Activated CD4-positive, alpha-beta T cell treated with anti-CD3 and anti-CD28 coated beads, Interleukin-10, Interleukin-2, amounts not matched to agents 100 ng/mL and 50 ng/mL, durations not matched to agents 16 hours and 8 hours (primary cell): ENCODE measurements around the gene MRTFA.
A peak's percentile ranks its signal among the peaks of the same experiment; 100 is the strongest.

ENCODE experiments used
- DNase-seq: peaks from one replicate; pipeline ENCODE4 v3.0.0-alpha.2; 2020

The MRTFA gene

DNA sequence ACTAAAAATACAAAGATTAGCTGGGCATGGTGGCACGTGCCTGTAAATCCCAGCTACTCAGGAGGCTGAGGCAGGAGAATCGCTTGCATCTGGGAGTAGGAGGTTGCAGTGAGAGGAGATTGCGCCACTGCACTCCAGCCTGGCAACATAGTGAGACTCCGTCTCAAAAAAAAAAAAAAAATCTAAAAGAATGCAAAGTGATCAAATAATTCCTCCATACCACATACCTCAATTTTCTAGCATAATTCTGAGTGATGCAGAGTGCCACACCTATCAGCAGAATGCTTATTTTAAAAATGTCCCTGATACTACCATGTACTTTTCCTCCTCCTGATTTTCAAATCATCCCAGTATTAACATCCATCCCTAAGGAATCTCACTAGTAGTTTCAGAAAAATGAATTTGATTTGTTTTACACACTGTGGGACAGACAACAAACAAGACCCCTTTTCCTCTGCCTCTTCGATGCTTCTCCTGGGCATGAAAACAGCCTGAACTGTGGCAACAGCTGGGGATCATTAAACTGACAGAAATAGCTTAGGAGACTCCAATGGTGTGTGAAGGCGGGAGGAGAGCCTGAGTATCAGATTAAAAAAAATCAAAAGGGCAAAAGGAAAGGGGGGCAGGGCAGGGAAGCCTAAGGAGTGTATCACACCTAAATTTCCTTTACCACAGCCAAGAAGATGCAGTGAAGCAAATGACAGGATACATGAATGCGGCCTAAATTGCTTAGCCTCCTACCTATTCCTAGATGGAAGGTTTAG, 151.4 kb downstream of the MRTFA start:
- DNase-seq, result no peak

DNA sequence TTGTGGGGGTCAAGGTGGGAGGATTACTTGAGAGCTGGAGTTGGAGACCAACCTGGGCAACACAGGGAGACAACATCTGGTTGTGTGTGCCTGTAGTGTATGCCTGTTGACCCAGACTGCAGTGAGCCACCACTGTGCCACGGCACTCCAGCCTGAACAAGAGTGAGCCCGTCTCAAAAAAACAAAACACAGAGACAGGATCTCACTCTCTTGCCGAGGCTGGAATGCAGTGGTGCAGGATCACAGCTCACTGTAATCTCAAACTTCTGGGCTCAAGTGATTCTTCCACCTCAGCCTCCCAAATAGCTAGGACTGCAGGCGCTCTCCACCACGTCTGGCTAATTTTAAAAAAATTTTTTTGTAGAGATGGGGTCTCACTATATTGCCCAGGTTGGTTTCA, 153.6 kb downstream of the MRTFA start:
- no peak for DNase-seq

DNA sequence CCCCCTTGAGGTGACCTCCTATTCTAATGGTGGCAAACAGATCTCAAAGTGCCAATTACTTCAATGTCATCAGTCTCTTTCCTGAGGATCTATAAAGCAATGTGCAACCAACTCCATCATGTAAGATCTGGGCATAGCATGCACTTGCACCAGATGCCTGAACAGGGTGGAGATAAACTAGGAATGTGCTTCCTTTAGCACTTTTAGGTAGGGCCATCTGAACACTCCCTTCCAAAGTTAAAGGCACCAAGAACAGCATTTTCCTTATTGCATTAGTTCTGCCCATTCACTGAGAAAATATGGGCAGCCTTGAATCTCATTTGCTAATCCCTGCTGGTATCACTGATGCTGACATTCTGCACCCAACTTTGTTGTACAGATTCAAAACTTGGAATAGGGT, 154.1 kb downstream of the MRTFA start:
- DNase-seq, result no peak

DNA sequence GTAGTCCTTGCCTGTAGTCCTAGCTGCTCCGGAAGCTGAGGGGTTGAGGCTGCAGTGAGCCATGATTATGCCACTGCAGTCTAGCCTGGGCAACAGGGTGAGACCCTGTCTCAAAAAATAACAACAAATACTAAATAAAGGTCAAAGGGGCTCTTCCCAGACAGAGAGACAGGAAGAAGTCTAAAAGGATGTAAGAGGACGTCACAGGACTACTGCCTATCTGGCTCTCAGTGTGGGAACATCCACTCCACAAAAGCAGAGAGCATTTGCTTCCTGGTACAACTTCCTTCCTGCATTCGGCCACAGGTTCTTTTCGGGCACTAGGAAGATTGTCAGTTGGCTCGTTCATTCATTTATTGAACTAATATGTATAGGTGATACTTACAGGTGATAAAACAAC, 155.5 kb downstream of the MRTFA start:
- DNase-seq, result no peak

DNA sequence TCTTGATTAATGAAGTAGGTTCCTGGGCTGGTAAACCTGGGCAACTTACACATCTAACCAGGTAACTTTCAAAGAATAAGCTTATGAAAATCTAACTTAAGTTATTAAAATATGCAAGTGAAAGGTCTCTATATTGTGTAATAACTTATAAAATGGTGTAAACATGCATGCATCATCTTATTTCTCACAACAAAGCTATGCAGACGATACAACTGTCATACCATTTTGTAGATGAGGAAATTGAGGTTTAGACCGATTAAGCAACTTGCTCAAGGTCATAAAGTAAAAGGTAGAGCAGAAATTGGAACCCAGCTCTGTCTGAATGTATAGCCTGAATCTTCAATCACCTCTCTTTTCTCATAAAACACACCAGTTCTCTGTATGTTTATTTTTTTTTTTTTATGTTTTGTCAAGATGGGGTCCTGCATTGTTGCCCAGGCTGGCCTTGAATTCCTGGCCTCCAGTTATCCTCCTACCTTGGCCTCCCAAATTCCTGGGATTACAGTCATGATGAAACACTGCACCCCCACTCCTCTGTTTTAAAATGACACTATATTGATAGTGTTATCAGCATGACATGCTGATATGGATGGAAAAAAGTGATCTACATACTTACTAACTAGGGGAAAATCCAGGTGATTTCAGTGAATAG, 156.5 kb downstream of the MRTFA start:
- DNase-seq, result no peak

DNA sequence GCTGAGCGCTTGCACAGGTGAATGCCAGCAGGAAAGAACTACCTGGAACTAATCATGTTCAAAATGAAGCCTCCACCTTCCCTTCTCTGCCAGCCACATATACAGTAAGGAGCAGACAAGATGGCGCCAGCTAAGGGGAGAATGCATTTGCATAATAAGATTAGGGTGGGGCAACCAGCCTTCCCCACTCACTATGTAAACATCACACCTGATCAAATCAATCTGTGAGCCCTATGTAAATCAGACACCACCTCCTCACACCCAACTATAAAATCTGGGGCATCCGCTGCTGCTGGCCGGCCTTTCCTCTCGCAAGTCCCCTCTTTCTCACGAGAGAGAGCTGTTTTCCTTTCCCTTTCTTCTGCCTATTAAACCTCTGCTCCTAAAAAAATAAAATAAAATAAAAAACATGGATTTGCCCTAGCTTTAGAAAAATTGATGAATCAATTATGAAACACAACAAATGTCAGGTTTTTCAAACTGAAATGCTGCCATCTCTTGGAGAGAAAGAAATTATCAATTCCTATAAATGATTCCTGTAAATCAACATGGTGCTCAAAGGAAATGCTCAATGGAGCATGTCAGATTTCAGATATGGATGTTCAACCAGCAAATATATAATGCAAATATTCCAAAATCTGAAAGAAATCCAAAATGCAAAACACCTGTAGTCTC, 157.3 kb downstream of the MRTFA start:
- no peak for DNase-seq

DNA sequence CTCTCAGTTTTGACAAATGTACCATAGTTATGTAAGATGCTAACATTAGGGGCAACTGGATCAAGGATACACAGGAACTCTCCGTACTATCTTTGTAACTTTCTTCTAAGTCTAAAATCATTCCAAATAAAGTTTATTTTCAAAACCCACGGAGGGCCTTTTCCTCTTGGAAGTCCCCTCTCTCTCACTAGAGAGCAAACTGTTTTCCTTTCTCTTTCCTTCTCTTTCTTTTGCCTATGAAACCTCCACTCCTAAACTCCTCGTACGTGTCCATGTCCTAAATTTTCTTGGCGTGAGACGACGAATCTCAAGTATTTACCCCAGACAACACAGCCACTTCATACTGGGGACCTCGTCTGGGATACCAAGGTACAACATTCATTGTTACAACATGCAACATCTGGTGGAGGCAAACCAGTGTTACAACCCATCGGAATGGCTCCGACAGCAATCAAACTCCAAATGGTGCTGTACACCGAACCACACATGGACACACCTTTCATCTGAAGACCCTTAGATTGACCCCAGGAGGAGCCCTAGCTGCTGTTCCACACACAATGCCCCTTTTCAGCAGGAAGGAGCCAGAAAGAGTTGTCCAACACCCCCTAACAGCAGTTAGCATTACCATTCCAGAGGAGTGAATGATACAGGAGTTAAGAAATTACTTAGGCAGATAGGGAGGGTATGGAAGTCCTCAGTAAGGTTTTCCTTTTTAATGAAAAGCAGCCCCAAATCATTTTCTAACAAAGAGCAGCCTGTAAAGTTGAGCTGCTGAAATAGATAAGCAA, 158.0 kb downstream of the MRTFA start:
- DNase-seq, result no peak

DNA sequence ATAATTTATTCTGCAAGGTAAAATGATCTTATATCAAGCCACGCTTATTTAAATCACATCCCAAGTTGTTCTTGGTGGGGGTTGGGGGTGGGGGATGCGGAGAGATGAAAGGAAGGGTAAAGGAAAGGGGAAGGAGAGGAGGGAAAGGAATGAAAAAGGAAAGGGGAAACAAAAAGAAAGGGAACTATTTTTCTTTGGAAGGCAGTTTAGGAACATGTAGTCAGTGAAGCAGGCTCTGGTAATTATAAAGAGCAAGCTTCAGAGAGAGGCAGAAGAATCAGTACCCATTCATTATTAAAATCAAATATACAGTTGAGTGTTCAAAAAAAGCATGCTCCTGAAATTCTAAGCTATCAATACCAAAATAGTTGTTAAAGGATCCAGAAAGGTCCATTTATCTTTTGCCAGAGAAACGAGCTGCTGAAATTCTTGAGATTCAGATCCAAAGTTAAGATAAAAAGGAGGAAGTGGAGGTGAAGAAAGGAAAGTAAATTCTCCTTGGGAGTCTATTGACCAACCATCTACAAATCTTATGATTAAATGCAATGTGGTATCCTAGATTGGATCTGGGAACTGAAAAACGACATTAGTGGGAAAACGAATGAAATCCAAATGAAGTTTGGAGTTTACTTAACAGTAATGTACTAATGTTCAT, 158.7 kb downstream of the MRTFA start:
- DNase-seq, result no peak

DNA sequence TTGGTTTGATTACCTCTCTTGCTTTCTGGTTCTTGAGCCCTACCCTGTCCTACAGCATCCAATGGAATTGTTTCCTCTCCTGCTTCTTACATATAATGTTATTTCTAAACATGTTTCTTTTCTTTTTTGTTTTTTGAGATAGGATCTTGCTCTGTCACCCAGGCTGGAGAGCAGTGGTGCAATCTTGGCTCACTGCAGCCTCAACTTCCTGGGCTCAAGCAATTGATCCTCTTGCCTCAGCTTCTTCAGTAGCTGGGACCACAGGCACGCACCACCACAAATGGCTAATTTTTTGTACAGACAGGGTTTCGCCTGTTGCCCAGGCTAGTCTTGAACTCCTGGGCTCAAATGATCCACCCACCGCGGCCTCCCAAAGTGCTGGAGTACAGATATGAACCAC, 160.2 kb downstream of the MRTFA start:
- DNase-seq, result no peak

DNA sequence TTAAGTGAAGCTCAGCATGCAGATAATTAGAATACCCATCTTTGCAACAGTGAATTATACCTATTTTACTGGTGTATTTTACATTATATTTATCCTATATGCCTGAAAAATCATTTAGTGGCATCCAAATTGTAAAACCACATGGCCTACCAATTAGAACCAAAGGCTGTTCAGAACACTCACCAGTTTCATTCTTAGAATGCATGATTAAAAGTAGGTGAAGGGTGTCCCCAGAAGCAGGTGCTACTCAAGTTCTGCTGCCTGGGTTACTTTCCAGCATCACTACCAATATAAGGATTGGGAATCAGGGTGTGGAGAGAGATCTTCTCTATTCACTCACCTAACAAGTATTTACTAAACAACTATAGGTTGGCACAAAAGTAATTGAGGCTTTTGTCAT, 162.8 kb downstream of the MRTFA start:
- peak; percentile 35 for DNase-seq

DNA sequence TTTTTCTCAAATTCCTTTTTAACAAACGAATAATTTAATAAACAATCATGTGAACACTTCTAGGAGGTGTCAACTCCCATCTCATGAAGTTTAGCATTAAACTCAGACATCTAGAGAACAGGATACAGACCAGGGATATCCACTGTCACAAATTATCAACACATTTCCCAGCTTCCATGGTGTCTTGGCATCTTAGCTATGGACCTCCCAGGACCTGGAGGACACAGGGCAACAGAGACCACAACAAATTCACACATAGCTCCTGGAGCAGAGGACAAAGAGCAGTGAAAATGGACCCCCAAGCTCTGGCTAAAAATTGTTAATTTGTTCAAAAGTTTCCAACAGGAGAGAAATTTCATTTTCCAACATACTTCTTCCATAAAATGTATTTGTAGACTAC, 163.9 kb downstream of the MRTFA start:
- DNase-seq, result no peak

DNA sequence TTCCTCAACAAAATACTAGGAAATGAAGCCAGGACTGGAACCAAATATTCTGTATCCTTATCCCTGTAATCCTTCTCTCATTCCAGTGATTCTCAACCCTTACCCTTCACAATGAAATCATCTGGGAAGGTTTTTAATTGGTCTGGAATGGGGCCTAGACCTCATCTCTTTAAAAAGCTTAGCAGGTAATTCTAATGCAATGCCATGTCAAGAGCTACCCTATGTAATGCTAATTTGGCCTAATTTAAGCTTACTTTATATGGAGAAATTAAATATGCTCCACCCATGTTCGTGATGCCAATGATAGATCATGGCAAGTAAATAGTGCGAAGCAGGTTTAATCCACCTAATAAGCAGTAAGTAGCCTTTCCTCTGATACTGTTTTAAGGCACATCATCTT, 164.5 kb downstream of the MRTFA start:
- no peak for DNase-seq

DNA sequence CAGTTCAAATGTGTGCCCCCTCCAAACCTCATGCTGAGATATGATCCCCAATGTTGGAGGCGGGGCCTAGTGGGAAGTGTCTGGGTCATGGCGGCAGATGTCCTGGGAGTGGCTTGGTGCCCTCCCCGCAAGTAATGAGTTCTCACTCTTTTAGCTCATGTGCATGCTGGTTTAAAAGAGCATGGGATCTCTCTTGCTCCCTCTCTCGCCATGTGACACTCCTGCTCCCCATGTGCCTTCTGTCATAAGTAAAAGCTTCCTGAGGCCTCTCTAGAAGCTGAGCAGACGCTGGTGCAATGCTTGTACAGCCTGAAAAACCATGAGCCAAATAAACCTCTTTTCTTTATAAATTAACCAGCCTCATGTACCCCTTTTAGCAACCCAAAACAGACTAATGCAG, 167.3 kb downstream of the MRTFA start:
- no peak for DNase-seq

DNA sequence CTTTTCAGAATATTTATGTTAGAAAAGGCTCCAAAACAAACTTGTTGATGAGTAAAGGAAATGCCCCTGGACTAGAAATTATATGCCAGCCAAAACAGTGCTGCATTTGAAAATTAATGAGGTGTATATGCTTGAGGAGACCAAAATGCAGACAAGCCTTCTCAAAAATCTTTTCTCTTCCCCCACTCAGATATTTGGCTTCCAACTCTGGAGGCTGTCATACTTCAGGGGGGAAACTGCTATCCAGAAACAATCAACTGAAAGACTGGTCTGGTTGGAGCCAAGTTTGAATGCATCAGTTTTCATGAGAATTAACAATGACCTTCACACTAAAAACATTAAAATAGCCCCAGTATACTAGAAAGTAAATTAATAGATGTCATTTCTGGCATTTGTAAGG, 167.9 kb downstream of the MRTFA start:
- DNase-seq, result no peak

DNA sequence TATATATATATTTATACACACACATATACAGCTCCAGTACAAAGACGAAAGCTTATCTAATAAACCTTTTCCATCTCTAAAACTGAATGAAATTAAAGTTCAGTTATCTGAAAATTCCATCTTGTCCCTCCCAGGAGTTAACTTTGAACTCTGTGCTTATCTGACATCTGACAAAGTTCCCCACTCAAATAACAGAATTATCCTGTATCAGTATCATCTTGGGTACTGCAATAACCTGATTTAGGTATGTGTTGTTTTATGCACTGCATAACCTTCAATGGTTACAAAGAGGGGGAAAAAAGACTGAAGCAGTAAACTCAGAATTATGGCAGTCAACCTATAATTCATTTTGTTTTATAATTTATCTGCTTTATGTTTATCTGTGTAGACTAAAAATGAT, 169.5 kb downstream of the MRTFA start:
- DNase-seq, result no peak

DNA sequence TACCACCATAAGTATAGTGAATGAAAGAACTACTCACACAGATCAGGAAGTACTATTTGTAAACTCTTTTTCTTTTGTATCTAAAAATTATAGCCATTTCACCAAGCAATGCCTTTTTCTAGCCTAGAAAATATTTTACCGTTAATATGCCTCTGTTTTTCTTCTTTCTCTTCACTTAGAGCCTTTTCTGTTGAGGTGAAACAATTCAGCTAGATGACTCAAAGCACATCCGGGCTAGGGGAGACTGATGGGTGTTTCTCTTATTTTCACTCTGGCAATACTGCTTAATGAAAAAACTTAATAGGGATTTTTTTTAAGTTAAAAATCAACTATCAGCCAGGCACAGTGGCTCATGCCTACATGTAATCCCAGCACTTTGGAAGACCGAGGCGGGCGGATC, 172.8 kb downstream of the MRTFA start:
- DNase-seq, result peak; percentile 68

DNA sequence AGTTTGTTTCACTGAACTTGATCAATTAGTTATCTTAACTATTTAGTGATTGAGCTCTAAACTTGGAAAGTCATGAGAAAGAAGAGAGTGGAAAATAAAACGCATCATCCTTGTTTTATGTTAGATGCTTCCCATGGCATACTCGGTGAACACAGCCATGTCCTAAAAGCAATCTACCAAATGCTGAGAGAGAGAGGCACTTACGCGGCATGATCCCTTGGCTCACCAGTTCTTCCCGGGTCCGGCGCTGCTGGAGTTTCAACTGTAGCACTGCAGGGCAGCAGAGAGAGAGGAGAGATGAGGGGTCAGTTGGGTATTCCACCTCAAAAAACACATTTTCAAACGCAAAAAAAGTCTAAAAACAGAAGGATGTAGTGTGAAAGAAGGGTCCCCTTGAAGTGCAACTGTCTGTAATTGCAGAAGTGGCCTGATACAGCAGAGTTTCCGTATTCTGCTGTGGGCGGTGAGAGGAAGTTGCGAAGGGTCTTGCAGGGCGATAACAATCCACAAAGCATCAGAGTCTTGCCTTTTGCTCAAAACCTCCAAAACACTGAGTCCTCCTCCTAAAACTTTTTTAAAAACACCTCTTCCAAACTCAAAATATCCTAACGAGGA, 173.4 kb downstream of the MRTFA start:
- peak; percentile 68 for DNase-seq

DNA sequence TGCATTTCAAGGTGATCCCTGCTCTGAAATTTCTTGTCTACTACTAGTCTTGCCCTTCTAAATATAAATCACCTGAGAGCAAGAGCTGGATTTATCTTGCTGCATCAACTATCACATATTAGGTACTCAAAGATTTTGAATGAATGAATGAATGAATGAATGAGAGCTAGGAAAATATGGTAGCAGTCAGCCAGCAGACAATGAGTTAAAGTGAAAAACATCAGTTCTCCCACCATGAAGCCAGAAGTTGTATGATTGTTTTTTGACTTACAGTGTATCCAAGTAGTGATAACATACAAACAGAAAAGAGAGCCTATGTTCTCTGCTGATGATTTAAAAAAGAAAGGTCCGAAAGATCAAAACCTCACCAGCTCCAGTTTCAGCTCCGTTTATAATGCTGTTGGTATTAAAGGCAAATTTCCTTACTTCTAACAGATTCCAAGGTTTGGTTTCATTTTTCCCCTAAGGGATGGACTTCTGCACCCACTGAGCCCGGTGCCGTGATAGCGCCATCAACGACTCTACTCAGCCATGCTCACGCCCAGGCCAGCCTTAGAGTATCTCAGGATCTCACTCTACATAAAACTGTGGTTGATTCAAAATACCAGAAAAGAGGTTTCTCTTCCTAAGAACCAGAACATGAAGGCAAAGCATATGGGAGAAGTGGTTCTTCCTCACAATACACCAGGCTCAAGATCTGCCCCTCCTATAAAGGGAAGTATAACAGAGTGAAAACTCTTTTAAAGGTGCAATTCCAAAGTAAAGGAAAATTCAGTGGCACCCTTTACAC, 174.1 kb downstream of the MRTFA start:
- peak; percentile 28 for DNase-seq

DNA sequence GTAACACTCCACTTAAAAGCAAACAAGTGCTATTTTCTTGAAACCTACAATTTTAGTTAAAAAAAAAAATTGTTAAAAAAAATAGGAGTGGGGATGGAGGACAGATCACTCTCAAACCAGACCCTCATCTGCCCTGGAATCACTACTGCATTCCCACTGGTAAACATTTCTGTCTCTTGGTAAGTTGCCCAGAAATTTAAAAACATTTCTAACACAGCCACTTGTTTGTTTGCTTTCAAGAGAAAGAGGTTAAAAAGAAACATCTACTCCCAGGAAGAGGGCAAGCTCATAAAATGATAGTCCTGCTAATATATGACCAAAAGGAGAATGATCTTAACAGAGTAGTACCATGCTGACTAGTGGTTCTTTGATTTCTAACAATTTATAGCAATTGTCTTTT, 182.8 kb downstream of the MRTFA start:
- DNase-seq, result no peak

DNA sequence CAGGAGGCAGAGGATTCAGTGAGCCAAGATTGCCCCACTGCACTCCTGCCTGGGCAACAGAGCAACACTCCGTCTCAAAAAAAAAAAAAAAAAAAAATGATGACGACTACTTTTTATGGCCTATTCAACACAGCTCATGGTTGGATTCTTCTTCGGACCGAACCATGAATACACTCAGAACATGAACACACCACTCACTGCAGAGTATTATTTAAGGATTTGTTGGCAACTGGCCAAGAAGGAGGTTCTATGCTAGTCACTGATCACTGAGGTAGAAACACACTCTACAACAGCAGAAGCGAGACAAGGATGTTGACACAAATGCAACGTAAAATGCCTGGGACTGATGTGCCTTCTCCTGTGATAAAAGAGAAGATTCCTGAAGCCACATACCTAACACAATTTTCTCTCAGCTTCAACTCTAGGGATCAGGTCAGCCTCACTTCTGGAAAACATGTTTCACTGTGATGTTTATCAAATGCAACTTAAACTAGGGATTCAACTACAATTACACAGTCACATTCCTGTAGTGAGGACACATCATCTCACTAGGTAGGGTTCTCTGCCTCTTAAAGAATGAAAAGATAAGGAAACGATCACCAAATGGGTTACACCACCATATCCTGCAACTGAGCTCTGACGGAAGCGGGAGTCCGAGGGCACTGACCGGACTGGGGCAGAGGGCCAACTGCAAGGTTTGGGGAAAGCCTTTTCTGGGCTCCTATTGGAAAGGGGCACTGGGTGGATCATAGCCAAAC, 183.6 kb downstream of the MRTFA start:
- DNase-seq, result no peak

DNA sequence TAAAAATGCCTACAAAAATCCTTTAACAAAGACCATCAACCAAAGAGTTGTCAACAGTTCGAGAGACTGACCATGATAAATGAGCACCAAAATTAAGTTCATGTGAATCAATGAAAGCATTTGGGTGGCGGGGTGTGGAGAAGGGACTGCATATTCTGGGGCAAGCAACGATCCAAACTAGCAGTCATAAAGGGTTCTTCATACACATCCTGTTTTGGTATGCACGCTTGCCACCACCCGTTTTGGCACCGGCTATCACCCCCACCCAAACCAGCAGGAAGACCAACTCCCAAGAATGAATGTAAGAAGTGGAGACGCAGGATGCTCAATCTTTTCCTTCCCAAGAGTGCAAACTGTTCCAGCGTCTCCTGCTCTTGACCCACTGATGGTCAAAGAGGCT, 185.3 kb downstream of the MRTFA start:
- DNase-seq, result no peak
